A549 (cell line): ENCODE data around the gene TEDC1.

ENCODE experiments used
- CHD2 ChIP-seq: fragments of 150-350 bp; IDR thresholded peaks from 2 replicates; pipeline ENCODE4 v1.6.1; 2014; ENCODE audit warnings: low read length; ENCODE audit not compliant: partially characterized antibody
- CTCF ChIP-seq: fragments of >200 bp; sonication (Bioruptor Twin); formaldehyde crosslinking; IDR thresholded peaks from 3 replicates; pipeline ENCODE4 v1.5.1; 2016
- EP300 ChIP-seq, 2 experiments: fragments of >200 bp; sonication (Bioruptor Twin); formaldehyde crosslinking; IDR thresholded peaks; 2 replicates in 1 of 2; 3 replicates in 1 of 2; pipeline ENCODE4 v1.6.1; 2016 to 2017
- HDAC2 ChIP-seq: fragments of 200-600 bp; sonication (generic); IDR thresholded peaks from 2 replicates; pipeline ENCODE4 v1.6.1; 2016
- MAFK ChIP-seq: fragments of 450-650 bp; IDR thresholded peaks from 2 replicates; pipeline ENCODE4 v1.6.1; 2014; ENCODE audit not compliant: partially characterized antibody
- MAX ChIP-seq: IDR thresholded peaks from 2 replicates; pipeline ENCODE4 v1.6.1; 2012
- NPAS2 ChIP-seq: fragments of 250-450 bp; sonication (Bioruptor Pico); IDR thresholded peaks from 2 replicates; pipeline ENCODE4 v1.8.0; 2022; ENCODE audit warnings: mild to moderate bottlenecking, moderate library complexity, borderline replicate concordance
- POLR2A ChIP-seq: IDR thresholded peaks from 2 replicates; pipeline ENCODE4 v1.6.1; 2012; ENCODE audit warnings: mild to moderate bottlenecking, low read length
- TP53 ChIP-seq: fragments of 250-450 bp; sonication (Bioruptor Pico); IDR thresholded peaks from 2 replicates; pipeline ENCODE4 v1.5.0; 2021; ENCODE audit warnings: mild to moderate bottlenecking, moderate library complexity

GRCh38 chr14:105456736-105457617, 34.1 kb upstream of the TEDC1 start:
- no peak for TF ChIP-seq POLR2A
- TF ChIP-seq EP300 (IDR thresholded peaks at IDR 0.05): no peak
- no peak for TF ChIP-seq MAFK
- no peak for TF ChIP-seq CTCF
- TF ChIP-seq NPAS2 (CRISPR knock-in tag): no peak
- no peak for TF ChIP-seq TP53 (CRISPR knock-in tag)
- no peak for TF ChIP-seq HDAC2
- TF ChIP-seq MAX: no peak
- no peak for TF ChIP-seq CHD2
